ENCODE measurements around the gene NRXN3.

GRCh38 chr14:79500489-79500888, 1330.3 kb downstream of the NRXN3 start:
- TF ChIP-seq GATA2 (IDR thresholded peaks at IDR 0.05; ENCODE audit: low read depth, low read length) (no peak), GATA3 (IDR thresholded peaks at IDR 0.05; ENCODE audit: low read depth, low read length) (no peak)

Data from SH-SY5Y (cell line).